GM21360 (cell line): ENCODE data around the gene COX6B1.
A peak's percentile ranks its signal among the peaks of the same experiment; 100 is the strongest.
"Not testable (repeated sequence)": the region's sequence is repeated elsewhere in the genome, so short reads cannot be mapped to it uniquely, and the experiment has no call there.

Experiments
- ATAC-seq: cut with Tn5 transposase; IDR thresholded peaks from one replicate; pipeline ENCODE4 v1.9.1; 2021; ENCODE audit warnings: mild to moderate bottlenecking, moderate library complexity; ENCODE audit not compliant: unreplicated experiment

COX6B1 gene

GRCh38 chr19:35633727-35634440, 14.2 kb upstream of the COX6B1 start:
- no peak for ATAC-seq

- no peak for ATAC-seq
Observed at GRCh38 chr19:35636651-35637050, 11.5 kb upstream of the COX6B1 start.

GRCh38 chr19:35637165-35637564, 11.0 kb upstream of the COX6B1 start:
- no peak for ATAC-seq

- no peak for ATAC-seq
Observed at GRCh38 chr19:35639321-35639639, 8.8 kb upstream of the COX6B1 start.

GRCh38 chr19:35639863-35640262, 8.3 kb upstream of the COX6B1 start:
- no peak for ATAC-seq

GRCh38 chr19:35641515-35642151, 6.5 kb upstream of the COX6B1 start, which contains the start of gene ETV2:
Gene ETV2 (plus strand): TSS chr19:35641745. CDS start chr19:35642461, 716 bp downstream.
- no peak for ATAC-seq

- no peak for ATAC-seq
Observed at GRCh38 chr19:35642312-35642711, 5.8 kb upstream of the COX6B1 start.

- no peak for ATAC-seq
Observed at GRCh38 chr19:35642798-35643254, 5.3 kb upstream of the COX6B1 start.

- ATAC-seq = peak; percentile 33
Observed at GRCh38 chr19:35643255-35644205, 4.6 kb upstream of the COX6B1 start.

GRCh38 chr19:35644206-35644986, 3.7 kb upstream of the COX6B1 start:
- peak; percentile 60 for ATAC-seq

GRCh38 chr19:35644987-35645679, 3.0 kb upstream of the COX6B1 start:
- ATAC-seq = no peak

- no peak for ATAC-seq
Observed at GRCh38 chr19:35645680-35646511, 2.2 kb upstream of the COX6B1 start.

- no peak for ATAC-seq
Observed at GRCh38 chr19:35650581-35650980, 2.5 kb downstream of the COX6B1 start.

- ATAC-seq = not testable (repeated sequence)
Observed at GRCh38 chr19:35654828-35655227, 6.7 kb downstream of the COX6B1 start.

GRCh38 chr19:35655600-35655999, 7.5 kb downstream of the COX6B1 start:
- no peak for ATAC-seq

GRCh38 chr19:35656700-35657099, 8.6 kb downstream of the COX6B1 start:
- ATAC-seq = no peak

- ATAC-seq = no peak
Observed at GRCh38 chr19:35657904-35658700, 10.0 kb downstream of the COX6B1 start.

- ATAC-seq = no peak
Observed at GRCh38 chr19:35661995-35662340, 13.8 kb downstream of the COX6B1 start.
